ENCODE measurements around the gene EIF4G1.

GRCh38 chr3:184380185-184380626 lies 65.8 kb downstream of the EIF4G1 start:
- TF ChIP-seq, protein P1, sequence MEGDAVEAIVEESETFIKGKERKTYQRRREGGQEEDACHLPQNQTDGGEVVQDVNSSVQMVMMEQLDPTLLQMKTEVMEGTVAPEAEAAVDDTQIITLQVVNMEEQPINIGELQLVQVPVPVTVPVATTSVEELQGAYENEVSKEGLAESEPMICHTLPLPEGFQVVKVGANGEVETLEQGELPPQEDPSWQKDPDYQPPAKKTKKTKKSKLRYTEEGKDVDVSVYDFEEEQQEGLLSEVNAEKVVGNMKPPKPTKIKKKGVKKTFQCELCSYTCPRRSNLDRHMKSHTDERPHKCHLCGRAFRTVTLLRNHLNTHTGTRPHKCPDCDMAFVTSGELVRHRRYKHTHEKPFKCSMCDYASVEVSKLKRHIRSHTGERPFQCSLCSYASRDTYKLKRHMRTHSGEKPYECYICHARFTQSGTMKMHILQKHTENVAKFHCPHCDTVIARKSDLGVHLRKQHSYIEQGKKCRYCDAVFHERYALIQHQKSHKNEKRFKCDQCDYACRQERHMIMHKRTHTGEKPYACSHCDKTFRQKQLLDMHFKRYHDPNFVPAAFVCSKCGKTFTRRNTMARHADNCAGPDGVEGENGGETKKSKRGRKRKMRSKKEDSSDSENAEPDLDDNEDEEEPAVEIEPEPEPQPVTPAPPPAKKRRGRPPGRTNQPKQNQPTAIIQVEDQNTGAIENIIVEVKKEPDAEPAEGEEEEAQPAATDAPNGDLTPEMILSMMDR (IDR thresholded peaks at IDR 0.05; ENCODE audit: insufficient read depth, low read depth, low read length) = no peak
- TF ChIP-seq EZH2 (IDR thresholded peaks at IDR 0.05; ENCODE audit: insufficient read depth, low read length) = no peak

All from astrocyte (in vitro differentiated cells and primary cell).